GM19438 (cell line): ENCODE data around the gene ABI1.
A peak's percentile ranks its signal among the peaks of the same experiment; 100 is the strongest.

Experiments
- ATAC-seq: cut with Tn5 transposase; IDR thresholded peaks from one replicate; pipeline ENCODE4 v1.9.1; 2021; ENCODE audit warnings: low read depth; ENCODE audit not compliant: unreplicated experiment

Gene ABI1

DNA sequence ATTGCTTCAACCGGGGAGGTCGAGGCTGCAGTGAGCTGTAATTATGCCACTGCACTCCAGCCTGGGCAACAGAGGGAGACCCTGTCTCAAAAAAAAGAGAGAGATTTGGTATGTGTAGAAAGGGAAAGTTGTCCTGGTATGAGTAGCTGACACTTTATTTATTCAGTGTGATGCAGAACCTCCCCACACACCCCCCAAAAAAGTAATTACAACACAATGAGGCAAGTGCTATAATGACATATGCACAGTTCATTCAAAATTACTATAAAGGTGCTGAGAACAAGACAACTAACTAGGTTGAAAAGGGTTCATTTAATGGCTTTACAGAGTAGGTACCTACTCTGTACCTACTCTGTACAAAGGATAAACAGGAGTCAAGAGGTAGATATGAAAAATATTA, 83.1 kb downstream of the ABI1 start:
- ATAC-seq = no peak

DNA sequence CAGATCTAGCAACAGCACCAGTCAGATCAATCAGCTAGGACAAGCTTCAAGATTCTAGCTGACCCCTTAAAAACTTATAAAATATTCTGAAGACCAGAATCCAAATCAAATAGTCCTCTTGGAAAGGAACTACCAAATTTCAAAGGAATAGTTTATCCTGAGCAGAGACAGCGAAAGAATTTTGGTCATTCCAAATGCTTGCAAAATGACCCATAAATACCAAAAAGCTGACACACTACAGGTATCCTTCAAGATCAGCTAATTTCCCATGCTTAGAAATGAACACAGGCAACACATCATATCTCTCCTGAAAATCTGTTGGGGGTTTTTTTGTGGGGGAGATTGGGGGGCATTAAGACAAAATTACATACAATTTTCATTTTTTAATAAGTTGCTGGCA, 84.5 kb downstream of the ABI1 start:
- ATAC-seq = no peak

DNA sequence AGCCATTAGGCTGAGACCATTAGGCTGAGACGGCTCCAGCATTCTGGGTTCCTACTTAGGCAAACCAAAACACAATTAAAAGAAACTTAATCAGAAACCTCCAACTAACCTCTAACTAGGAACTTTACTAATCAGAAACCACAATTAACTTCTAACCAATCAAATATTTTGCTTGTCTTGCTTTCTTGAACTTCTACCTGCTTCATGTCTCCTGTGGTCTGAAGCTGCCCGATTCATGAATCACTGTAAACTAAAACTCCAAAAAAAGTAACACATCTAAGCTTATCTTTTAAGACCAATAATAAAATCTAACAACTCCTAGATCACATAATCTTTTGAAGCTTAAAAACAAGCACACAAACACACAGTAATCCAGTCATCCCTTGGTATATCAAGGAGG, 87.1 kb downstream of the ABI1 start:
- no peak for ATAC-seq

DNA sequence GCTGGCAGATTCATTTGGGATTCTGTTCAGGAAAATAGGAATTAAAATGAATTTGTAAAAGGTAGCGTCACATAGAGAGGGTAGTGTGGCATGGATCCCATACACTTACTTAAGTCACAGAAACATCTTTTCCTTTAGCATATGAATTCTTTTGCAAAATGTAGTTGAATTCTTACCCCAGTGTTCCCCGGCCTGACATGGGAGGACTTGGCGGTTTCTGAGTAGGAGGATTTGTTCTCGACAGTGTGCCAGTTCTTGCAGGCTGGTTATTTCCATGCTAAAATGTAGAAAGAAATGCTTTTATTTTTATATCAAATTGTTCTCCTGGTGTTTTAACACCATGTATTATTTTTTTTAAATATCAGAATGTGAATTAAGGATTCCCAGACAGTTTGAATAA, 90.7 kb downstream of the ABI1 start:
- ATAC-seq = no peak

DNA sequence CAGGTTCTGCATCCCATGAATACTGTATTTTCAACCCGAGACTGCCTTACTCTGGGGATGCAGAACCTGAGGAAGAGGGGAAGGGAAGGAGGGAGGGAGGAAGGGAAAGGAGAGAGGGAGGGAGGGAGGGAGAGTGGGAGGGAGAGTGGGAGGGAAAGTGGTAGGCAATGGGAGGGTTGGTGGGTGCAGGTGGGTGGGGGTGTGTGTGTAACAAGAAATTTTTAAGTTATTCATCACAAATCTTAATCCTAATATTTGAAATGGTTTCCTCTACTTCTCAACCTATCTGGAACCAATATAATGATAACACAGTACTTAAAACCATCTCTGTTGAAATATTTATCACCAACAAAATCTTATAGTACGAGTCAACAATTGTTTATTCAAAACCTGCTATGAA, 95.2 kb downstream of the ABI1 start:
- ATAC-seq = no peak

DNA sequence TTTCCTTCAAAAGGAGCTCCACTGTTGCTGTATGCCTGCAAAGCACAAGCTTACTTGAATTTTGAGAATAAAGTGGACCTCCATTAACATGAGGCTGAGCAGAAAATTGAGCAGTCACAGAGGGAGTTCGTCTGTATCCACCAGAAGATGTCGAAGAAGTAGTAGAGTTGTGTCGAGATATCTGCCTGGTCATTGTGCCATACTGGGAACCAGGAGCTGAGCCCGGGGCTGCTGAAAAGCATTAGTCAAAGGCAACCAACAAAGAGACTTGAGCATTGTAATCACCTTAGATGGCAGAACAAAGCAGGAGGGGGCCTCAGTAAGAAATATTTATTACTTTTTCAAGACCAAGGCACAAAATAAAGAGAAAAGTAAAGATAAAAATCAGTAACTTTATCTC, 101.8 kb downstream of the ABI1 start:
- no peak for ATAC-seq

DNA sequence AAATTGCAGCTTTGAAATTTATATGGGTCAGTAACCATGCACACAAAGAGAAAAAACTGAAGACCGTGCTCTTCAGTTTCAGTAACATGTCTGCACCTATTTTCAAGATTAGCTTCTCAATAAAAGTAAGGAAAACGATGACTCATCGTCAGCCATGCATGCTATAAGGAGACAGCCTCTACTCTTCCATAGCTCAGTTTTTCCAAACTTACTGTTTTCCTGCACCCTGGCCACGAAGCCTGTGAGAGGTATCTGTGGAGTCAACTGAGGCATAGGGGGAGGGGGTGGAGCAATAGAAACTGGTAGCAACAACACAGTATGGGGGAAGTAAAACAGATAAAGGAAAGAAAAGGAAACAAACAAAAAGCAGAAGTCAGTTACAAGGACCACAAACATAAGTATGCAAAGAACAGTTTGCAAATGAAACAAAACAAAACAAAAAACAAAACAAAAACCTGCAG, 105.3 kb downstream of the ABI1 start:
- peak; percentile 87 for ATAC-seq

DNA sequence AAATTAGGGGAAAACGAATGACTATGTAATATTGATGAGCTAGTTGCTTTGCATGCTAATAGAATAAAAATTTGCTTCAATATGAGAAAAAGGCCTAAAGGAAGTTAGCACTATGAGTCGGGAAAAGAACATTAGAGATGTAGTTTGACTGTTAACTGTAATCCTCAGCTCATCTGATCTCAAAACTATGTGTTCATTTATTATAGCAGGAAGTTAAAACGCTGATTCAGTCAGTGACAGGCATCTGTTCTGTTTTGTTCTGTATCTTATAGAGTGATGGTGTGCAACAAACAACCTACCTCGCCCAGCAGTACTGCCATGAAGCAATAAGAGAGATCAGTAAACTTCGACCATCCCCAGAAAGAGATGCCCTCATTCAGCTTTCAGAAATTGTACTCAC, 114.7 kb downstream of the ABI1 start:
- ATAC-seq = no peak

DNA sequence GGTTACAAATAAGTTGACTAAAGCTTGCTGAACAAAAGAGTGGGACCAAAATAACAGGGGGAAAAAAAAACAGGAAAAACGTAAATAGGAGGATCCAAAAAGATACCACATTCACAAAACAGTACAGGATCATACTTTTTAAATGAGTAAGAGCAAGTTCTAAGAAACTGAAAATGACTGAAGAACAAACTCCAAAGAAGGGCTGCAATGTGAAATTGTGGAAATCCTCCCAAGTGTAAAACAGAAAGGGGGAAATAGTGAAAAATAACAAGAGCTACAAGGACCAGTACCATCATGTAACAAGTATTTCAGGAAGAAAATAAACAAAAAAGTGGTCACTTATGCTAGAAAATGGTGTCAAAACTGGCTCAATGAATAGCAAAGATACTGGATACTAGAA, 116.9 kb downstream of the ABI1 start:
- no peak for ATAC-seq

DNA sequence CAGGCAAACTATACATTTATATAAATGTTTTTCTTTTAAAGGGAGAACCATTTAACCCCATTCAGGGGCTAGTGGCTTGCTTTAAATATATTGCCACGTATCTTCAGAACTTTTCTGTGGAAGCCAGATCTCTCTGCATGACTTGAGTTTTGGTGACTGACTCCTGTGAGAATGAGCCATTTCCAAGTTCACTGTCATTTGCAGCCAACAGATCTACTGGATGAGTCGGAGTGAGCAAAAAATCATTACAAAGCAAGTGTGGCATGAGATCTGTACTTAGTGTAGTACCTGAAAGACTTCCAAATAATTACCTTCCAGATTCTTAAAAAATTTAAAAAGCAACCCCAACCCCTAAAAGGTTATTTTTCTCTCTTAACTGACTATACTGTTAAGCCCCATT, 117.7 kb downstream of the ABI1 start:
- ATAC-seq = no peak

DNA sequence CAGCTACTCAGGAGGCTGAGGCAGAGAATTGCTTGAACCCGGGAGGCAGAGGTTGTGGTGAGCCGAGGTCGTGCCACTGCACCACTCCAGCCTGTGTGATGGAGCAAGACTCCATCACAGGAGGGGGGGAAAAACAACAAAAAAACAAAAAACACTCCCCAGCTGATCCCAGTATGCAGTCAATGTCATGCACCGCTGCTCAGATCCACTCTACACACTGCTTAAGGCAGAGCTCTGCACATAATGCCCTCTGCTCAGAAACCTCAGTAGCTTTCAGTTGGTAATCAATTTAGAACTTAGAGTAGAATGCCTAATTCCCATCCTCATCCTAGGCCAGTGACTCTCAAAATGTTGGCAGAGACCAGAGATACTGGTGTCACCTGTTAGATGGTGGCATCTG, 119.4 kb downstream of the ABI1 start:
- ATAC-seq = no peak

DNA sequence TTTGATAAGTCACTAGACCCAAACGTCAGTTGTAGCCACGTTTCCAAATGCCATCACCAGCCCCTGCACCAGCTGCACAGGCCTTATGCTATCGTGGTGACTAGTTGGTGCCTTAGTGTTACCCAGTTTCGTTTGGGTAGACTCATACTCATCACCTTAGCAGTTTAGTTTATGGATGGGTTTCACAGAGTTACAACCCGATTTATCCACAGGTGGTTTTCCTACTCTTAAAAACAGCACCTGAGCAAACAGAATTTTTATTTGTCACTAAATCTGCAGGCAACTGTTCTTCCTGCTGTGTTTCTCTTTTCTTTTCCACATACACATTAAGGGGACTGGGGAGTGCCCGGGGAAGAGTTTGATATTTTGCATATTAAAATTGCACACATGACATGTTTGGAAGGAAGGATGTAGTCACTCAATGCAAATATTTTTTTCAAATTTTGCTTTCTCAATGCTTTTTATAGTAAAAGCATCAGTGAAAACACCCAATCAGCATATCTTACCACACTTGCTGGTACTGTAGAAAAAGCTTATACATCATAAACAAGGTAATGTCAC, 121.6 kb downstream of the ABI1 start:
- ATAC-seq = no peak

DNA sequence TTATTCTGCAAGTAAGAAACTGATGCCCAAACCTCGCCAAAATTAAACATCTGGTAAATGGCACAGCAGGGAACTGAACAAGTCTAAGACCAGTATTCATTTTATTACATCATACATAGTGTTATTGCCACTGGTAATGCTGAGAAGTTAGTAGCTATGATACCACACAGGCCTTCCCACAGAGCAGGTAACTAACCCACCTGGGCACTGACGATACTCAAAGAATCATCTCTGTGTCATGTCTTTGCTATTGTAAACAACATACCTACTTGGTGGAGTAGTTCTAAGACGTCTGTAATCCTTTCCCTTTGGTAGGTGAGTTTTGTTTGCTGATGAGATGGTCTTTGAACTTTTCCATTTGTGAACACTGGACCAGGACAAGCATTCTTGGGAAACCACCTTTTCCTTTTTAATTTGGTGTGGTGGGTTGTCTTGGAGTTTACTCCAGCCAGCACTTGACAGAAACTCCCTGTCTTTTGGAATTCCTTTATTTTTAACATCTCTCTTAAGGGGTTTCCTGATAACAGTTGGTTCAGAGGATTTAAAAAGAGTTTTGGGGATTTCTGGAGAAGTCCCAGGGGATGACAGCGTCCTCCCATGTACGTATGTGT, 122.4 kb downstream of the ABI1 start:
- ATAC-seq = no peak

DNA sequence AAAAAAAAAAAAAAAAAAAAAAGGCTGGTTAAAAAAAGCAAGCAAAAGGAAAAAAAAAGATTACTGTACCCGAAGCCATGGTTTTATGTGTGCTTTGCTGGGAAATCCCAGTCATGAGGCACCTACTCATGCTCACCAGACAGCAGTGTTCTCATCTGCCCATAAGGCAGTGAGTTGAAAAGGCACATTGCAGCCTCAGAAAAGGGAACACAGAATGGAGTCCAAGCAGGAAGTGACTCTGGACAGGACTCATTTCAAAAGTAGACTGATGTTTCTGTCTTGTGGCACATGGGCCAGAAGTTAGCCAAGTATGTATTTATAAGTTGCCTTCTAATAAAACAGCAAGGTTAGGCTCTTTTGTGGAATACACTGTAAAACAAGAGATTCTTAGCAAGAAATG, 123.0 kb downstream of the ABI1 start:
- ATAC-seq = peak; percentile 65

DNA sequence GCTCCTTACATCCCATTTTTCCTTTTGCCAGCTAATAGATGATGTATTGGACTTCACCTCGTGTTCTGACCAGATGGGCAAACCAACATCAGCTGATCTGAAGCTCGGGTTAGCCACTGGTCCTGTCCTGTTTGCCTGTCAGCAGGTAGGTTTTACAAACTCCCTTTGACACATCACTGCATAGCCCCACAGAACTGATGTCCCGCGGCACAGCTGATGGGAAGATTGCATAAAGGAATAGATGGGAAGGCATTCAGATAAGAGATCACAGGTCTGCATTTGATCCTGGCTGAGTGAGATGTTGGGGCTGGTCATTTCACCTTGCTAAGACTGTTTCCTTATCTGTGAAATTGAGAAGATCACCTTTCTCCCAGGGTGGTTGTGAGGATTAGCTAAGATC, 125.3 kb downstream of the ABI1 start:
- ATAC-seq = no peak

DNA sequence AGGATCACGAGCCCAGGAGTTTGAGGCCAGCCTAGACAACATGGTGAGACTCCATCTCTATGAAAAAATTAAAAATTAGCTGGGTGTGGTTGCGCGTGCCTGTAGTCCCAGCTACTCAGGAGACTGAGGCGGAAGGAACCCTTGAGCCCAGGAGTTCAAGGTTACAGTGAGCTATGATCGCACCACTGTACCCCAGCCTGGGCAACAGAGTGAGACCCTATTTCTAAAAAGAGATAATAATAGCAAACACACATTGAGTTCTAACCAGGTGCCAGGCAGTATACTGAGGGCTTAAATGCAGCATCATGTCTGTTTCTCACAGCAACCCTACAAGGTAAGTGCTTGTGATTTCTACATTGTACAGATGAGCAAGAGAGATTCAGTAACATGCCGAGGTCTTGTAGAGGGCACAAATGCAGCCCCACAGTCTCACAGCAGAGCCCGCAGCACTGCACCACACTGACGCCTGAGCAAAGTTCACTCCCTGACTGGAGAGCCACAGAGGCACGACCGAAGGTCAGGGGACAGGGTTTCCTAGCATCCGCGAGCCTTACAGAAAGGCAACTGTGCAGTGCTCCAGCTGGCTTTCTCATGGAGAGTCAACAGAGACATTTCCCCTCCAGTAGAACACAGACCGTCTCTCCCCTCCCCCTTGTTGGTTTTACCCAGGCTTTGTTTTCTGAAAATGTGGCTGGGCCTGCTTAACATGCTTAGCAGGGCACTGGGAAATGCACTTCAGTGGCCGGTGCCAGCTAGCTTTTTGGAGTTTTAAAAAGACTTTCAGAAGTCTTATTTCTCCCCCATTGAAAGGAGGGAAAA, 126.8 kb downstream of the ABI1 start:
- no peak for ATAC-seq

DNA sequence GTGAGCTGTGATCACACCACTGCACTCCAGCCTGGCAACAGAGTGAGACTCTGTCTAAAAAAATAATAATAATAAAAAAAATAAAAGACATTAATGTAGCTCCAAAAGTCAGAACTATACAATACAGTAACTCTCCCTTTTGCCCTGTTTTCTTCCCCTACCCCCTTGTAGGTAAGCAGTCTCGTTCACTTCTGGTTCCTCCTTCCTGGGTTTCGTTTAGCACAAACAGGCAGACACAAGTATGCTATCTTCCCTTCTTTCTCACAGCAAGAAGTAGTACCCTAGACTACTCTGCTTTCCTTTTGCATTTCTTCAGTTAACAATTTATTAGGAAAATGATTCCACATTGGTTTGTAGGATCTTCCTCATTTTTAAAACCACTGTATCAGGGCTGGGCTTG, 130.2 kb downstream of the ABI1 start:
- ATAC-seq = no peak

DNA sequence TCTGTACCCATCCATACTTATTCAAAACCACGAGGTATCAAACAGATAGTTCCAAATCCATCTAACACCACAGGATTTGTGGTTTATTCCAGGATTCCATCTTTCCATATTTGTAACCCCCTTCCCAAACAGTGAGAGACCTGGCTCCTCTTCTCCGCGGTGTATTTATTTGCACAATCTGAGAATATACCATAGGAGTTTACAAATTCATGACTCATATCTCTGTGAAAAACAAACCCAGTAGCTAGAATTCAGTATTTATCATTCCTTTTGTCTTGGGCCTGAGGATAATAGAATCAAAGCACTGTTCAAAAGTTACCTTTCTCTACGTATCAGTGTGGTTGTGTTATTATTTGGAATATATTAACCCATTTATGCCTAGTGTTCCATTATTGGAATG, 131.4 kb downstream of the ABI1 start:
- ATAC-seq = no peak

DNA sequence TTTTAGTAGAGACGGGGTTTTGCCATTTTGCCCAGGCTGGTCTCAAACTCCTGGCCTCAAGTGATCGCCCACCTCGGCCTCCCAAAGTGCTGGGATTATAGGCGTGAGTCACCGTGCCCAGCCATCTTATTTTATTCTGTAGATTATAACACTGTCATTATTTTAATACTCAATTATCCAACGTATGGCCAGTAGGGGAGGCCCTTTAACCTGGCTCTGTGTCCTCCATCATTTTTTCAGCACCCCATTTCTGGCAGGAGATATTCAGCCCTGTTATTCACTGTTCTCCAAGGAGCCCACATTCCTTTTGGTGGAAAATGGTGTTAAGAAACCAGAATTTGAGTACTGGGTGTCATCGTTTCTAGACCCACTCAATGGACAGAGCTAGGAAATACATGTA, 131.8 kb downstream of the ABI1 start:
- ATAC-seq = no peak

DNA sequence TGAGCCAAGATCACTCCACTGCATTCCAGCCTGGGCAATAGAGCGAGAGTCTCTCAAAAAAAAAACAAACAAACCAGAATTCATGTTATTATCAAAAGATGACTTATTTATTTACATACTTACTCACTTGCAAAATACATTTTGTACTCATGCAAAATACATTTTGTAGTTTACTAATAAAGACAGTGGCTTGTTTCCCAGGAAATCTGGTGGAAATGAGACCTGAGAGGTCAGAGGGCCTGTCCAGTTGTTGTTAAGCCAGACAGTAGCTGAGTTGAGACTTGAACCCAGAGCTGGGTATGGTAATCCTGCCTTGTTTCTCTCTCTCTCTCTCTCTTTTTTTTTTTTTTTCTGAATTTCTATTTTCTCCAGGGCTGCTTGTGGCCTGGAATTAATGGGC, 133.8 kb downstream of the ABI1 start:
- no peak for ATAC-seq

DNA sequence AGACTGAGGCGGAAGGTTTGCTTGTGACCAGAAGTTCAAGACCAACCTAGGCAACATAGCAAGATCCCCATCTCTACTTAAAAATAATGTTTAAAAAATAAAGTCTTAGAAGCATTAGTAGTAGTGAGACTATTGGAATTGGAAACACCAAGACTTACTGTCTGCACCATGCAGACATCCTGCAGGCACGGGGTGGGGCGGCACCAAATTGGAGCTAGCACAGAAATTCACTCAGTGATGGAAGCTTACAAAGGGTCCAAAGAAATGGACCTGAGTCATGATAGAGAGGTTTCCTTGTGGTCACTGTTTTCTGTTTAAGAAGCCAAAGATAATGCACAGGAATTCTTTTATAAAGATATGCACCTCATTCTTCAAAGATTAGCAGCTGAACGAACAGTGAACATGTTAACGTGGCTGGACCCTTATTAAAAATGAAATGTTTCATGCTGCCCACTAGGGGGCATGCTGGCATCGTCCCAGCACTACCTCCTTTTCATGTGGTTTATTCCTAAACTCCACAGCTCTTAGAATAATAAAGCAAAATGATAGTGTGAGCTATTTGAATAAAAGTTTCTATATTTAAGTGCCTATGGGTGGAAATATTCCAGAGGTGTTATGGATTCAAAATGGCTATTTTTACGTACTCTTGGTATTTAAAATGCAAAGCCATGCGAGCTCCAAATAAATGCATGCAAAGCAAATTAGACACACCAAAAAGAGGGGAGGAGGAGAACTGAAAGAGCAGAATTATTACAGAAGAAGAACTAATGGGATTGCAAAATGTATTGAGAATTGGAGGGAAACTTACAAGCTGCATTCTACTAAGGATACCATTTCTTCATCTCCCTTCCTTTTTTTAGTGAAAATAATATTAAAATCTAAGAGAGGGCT, 134.7 kb downstream of the ABI1 start:
- ATAC-seq = no peak
